Stimulated activated CD4-positive, alpha-beta T cell treated with anti-CD3 and anti-CD28 coated beads, Interleukin-4, amount 100 ng/mL, for 1 hour (primary cell): ENCODE results near the gene FAM32A.
A peak's percentile ranks its signal among the peaks of the same experiment; 100 is the strongest.
"Not testable (repeated sequence)": the region's sequence is repeated elsewhere in the genome, so short reads cannot be mapped to it uniquely, and the experiment has no call there.

Experiments
- DNase-seq: peaks from one replicate; pipeline ENCODE4 v3.0.0-alpha.2; 2020

FAM32A gene

DNA sequence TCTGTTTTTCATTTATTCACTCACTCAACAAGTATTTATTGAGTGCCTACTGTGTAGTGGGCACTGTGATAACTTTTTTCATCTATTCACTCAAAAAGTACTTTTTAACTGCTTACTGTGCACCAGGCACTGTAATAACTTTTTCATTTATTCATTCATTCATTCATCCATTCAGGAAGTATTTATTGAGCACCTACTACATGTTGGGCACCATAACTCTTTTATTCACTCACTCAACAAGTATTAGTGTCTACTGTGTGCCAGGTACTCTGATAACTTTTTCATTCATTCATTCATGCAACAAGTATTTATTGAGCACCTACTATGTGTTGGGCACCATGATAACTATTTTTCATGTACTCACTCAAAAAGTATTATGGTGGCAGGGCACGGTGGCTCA, 18.8 kb upstream of the FAM32A start:
- DNase-seq = no peak

DNA sequence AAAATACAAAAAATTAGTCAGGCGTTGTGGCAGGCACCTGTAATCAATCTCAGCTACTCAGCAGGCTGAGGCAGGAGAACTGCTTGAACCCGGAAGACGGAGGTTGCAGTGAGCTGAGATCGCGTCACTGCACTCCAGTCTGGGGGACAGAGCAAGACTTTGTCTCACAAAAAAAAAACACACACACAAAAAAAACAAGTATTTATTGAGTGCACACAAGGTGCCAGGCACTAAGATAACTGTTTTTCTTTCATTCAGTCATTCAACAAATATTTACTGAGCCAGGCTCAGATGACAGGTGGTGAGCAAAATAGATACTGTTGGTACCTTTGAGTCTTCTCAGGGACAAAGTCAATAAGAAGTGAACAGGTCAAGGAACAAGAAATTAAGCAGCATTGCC, 18.2 kb upstream of the FAM32A start:
- DNase-seq = no peak

DNA sequence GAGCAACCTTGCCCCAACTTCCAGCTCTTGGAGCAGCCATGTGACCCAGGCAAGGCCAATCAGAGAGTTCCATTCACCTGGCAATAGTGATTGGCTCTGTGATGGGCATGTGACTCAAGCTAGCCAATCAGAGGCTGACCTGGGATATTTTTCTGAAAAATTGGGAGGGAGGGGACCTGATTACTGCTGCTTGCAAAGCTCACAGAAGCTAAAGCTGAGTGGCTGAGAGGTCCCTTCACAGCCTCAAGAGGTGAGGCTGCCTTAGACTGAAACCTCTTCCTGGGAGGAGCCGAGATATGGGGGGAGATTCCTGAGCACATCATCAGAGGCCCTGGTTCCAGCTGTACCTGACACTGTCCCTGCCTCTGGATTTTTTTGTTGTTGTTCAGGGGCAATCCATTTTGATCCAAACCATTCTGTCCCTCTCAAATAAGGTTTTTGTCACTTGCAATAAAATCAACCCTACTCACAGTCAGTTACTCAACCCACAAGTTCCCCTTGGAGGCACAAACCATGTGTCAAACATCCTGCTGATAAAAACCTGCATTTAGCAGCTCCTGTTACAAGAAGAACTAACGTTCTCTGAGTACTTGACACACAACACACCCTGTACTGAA, 16.6 kb upstream of the FAM32A start:
- DNase-seq = no peak

DNA sequence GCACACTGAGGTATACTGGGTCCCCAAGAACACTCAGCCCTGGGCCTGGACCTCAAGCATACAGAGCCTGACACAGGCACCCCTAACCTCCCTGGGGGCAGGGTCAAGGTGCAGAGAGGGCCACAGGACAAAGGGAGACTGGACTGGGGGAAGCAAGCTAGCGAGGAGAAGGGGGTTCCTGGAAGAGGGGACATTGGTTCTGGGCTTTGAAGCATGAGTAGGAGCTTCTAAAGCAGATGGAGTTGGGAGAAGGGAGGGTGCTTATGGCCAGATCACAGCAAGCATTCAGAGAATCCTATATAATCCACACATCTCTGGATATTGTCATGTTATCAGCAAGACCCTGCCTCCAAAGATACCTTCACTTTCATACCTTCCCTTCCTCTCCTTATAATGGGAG, 15.1 kb upstream of the FAM32A start:
- DNase-seq = no peak

DNA sequence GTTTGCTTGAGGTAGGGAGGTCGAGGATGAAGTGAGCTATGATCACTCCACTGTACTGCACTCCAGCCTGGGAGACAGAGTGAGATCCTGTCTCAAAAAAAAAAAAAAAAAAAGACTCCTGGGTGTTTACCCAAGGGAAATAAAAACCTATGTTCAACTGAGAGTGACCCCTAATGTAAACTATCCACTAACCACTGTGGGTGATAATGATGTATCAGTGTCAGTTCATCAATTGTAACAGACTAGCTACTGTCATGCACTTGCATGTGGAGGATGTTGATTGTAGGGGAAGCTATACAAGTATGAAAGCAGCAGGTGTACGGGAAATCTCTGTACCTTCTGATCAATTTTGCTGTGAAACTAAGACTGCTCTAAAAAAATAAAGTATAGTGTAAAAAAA, 9.3 kb upstream of the FAM32A start:
- no peak for DNase-seq

DNA sequence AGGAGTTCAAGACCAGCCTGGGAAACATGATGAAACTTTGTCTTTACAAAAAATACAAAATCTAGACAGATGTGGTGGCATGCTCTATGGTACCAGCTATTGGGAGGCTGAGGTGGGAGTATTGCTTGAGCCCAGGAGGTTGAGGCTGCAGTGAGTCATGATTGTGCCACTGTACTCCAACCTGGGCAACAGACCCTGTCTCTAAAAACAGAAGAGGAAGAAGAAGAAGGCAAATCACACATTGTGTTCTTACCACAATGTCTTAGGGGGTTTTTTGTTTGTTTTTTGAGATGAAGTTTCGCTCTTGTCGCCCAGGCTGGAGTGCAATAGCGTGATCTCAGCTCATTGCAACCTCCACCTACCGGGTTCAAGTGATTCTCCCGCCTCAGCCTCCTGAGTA, 6.3 kb upstream of the FAM32A start:
- not testable (repeated sequence) for DNase-seq

DNA sequence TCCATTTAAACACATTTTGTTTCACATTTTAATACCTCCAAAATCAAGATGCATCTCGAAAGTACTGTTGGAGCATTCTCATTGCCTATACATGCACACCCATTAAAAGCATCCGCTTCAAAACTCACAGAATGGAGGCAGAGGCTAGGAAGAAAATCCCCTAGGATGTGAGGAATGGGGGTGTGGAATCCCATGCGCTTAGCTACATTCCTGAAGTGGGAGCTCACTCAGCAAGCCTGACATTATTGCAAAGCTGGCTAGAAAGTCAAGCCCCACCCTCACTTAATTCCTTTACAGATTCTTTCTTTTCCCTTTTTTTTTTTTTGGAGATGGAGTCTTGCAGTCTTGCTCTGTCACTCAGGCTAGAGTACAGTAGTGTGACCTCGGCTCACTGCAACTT, 4.6 kb upstream of the FAM32A start:
- no peak for DNase-seq

DNA sequence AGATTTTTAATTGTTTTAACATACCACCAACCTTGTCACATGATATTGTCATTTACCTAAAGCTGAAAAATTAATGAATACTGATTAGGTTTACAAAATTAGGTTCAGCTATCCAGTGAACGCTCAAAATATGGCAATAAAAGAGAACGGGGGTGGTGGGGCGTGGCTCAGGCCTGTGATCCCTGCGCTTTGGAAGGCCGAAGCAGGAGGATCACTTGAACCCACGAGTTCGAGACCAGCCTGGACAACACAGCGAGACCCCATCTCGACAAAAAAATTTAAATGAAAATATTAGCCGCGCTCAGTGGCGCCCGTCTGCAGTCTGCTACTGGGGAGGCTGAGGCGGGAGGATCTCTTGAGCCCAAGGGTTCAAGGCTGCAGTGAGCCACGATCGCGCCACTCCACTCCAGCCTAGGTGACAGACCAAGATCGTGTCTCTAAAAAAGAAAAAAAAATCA, 516 bp upstream of the FAM32A start:
- no peak for DNase-seq

DNA sequence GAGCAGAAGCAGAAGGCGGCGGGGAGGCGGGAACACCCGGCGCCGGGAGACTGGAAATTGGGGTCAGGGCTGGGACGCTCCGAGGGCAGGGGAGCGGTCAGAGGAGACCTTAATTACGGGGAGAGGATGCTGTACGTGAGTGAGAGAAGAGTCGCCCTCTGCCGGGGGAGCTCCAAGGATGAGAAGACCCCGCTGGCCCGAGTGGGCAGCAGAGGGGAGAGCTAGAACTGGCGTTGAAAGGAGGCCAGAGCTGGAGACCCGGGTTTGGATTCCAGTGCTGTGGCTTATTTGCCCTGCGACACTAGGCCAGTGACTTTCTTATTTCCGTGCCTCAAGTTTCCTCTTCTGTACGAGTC, 536 bp downstream of the FAM32A start:
- DNase-seq = peak; percentile 51

DNA sequence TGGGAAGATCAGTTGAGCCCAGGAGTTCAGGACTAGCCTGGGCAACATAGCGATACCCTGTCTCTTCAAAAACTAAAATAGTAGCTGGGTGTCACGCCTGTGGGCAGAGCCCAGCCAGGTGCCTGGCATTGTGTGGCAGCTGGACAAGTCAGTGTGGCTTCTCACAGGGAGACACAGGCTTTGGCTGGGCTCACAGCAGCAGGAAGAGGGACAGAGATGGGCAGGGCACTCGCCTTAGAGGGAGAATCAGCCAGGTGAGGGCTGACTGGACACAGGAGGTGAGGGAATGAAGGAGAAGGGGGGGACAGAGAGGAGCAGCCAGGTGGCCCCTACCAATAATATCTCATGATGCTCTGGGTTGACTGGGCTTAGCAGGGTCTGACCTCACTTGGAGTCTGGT, 3.3 kb downstream of the FAM32A start:
- DNase-seq = no peak

DNA sequence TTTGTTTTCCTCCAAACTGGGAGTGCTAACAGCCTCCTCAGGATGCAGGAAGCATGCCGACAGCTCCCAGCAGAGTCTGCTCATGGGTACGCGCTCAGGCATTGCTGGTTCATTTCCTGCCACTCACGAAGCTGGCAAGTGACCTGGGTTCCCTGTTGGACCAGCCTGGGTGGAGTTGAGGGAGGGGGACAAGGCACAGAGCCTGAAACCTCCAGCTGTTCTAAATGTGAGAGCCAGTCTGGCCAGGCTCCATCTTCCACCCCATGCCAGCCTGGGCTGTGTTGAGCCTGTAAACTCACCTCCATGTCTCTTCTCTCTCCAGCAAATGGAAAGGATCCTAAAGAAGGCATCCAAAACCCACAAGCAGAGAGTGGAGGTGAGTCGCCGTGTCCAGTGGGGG, 5.0 kb downstream of the FAM32A start:
- DNase-seq = no peak

DNA sequence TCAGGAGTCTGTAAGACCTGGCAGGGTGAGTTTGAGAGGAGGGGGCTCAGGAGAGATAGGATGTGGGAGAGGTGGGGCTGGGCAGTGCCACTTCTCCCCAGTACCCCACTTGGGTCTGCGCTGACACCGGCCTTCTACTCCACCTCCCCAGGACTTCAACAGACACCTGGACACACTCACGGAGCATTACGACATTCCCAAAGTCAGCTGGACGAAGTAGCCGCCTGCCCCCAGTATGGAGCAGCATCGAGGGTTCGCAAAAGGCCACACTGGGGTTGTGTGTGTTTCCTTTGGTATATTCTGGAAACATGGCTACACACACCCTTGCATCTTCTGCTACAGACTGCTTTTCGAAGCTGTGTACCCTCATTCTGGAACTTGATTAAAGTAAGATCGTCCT, 5.5 kb downstream of the FAM32A start:
- DNase-seq = no peak

DNA sequence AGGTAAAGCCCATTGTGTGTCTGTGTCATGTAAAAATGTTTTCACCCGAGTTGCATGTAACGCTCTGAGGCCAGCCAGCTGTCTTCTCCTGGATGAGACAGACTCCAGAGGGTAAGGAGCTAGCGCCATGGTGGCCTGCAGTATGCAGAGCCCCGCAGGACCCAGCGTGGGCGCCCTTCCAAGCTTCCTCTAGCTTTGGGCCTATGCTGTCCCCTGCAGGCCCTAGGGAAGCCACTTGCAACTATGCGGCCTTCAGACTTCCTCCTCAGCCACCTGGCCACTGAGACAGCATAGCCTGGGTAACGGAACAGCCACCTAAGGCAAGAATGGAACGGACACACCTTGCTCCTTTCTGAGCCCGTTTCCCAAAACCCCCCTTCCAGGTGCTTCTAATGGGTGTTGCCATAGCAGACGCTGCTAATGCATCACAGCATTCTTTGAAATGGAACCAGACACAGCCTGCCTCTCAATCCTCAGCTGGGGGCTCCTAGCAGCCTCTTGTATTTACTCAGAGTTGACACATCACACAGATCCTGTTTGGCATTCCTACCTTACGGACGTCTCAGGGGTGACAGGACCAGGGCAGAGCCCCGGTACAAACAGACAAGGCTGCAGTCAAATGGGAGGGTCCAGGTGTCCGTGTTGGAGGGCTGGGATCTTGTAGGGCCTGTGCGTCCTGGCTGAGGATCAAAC, 6.2 kb downstream of the FAM32A start:
- no peak for DNase-seq

DNA sequence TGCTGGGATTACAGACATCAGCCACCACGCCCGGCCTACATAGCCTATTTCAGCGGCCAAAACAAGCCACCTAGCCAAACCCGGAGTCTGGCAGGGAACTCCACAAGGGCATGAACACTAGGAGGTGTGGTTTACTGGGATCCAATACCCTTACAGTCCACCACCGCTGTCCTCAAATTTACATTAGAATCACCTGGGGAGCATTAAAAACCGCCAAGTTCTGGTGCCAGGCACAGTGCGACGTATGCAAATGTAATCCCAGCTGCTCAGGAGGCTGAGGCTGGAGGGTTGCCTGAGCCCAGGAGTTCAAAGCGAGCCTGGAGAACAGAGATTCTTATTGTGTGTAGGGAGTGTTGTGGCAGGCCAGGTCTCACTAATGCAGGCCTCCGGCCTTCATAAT, 8.3 kb downstream of the FAM32A start:
- no peak for DNase-seq

DNA sequence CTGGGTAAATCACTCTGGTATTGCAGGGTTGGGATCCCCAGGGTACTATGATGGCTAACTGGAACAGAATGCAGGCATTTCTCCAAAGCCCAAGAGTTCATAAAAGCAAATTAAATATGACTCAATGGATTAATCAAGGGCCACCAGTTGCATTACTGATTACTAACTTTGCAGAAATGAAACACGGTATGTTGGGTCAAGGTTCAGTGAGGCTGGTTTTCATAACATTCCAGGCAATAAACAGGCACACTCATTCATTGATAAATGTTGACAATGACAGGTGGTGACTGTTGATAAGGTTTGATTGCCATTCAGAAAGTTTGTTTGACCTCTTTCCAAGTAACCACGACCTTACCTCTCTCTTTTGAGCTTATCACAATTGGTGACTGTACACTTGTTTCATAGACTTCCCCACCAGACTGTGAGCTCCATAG, 12.0 kb downstream of the FAM32A start:
- DNase-seq = no peak

DNA sequence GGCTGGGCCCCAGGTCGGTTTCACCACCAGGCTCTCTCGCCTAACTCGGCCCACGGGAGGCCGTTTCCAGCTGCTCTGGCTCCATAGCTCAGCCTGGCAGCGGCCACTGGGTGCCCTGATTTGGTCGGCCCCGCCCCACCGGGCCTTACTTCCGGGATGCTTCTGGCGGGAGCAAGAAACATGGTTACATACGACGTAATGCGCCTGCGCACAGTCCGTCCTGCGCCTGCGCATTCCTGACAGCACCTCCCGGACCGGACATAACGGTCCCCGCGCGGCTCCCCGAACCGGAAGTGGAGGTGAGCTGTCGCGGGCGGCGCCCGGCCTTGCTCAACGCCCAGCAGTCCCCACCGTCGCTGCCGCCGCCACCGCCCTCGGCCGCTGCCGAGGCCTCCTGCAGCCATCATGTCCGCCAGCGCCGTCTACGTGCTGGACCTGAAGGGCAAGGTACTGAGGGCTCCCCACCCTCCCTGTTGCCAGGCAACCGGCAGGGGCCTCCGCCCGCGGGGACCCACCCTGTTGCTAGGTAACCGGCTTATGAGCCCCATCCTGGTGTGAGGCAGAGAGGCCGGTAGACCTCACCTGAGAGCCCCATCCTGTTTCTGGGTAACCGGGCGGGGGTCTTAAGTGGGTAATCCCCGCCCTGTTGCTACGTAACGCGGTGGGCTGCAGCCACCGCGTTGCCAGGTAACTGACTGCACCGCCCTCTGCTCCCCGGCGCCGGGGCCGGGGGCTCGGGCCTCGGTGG, 12.6 kb downstream of the FAM32A start, which contains the start of gene AP1M1:
Gene AP1M1 (plus strand): TSS at position 290 of the 748 bp plus-strand sequence. CDS start 116 bp downstream, at position 406.
- peak; percentile 99 for DNase-seq

DNA sequence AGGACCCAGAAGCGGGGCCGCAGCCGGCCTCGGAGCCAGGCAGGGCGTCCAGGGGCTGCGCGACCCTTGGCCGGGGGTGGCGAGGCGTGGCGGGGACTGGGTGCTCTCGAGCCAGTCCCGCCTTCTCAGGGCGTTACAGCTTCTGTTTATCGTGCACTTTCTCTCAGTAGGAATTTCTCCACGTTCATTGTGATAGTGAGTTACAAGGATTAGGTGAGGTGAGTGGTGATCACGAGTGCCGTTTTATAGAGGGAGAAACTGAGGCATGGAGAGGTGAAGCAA, 13.1 kb downstream of the FAM32A start:
- DNase-seq = no peak

DNA sequence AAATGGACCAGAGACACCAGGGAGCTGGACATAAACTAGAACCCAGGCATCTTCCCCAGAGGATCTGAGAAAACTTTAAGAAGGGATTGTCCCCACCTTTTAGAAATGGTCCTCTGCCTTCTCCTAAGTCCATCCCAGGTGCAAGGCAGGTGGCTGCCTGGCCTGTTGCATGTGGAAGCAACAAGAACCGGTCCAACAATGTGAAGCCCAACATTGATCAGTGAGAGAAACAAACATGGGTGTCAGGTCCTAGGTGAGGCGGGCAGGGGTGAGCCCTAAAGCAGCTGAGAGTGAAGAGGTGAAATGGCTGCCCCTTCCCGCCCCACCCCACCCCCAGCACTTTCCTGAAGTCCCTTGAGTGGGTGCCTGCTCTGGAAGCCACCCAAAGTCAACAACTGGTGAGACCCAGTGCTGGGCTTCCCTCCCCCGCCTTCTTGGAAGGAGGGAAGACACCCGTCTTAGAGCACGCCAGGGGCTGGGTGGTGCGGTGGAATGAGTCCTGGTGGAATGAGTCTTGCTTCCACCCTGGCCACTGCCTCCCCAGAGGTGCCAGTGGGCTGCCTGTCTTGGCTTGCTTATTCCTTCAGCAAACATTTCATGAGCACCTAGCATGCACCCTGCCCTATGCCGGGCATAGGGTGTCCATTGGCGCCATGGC, 14.2 kb downstream of the FAM32A start:
- DNase-seq = no peak

DNA sequence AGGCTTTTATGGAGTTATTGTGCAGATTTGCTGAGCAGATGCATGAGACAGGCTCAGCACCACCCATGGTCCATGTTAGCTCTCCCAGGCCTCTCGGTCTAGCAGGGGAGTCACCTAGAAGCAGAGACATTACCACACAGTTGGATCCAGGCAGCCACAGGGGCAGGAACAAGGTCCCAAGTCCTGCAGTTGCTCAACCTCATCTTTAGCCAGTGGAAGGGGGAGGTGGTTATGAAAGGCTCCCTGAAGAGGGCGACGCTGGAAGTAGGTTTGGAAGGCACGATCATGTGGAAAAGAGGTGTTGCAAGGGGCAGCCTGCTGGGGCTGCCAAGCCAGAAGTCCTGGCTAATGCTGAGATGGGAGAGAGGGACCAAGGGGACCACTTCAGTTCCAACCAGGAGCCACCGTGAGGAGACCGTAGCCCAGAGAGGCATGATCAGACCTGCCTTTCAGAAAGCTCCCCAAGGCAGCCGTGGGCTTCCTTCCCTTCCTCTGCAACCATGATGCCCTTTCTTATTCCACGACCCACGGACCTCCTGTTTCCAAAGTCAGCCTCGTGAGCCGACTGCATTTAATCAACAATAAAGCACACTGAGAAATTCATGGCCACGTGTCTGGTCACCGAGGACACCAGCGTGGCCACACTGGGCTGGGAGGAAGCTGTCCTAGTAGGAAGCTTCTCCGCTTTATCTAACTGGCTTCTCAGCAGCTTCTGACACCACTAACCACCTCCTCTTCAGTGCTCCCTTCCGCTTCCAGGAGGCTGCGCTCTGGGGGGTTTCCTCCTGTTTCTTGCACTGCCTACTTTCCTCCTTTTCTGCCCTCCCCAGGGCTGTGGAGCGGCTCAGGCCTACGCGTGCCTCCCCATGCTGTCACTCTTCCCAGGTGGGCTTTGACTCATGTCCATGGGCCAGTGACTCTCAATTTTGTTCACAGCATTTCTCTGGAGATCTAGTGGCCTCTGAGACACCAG, 15.1 kb downstream of the FAM32A start:
- no peak for DNase-seq

DNA sequence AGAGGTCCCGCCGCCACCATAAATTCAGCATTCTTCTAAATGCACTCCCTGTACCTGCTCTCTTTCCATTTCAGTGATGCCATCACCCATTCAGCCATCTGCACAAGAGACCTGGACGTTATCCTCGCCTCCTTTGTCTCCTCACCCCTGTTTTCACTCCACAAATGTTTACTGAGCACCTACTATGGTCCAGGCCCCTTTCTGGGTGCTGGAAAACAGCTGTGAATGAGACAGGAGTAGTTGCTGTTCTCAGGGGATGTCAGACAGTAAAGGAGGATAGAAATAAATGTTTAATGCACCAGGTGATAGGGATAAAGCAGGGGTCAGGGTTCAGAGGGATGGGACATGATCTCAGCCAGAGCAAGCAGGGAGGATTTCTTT, 15.8 kb downstream of the FAM32A start:
- DNase-seq = no peak

DNA sequence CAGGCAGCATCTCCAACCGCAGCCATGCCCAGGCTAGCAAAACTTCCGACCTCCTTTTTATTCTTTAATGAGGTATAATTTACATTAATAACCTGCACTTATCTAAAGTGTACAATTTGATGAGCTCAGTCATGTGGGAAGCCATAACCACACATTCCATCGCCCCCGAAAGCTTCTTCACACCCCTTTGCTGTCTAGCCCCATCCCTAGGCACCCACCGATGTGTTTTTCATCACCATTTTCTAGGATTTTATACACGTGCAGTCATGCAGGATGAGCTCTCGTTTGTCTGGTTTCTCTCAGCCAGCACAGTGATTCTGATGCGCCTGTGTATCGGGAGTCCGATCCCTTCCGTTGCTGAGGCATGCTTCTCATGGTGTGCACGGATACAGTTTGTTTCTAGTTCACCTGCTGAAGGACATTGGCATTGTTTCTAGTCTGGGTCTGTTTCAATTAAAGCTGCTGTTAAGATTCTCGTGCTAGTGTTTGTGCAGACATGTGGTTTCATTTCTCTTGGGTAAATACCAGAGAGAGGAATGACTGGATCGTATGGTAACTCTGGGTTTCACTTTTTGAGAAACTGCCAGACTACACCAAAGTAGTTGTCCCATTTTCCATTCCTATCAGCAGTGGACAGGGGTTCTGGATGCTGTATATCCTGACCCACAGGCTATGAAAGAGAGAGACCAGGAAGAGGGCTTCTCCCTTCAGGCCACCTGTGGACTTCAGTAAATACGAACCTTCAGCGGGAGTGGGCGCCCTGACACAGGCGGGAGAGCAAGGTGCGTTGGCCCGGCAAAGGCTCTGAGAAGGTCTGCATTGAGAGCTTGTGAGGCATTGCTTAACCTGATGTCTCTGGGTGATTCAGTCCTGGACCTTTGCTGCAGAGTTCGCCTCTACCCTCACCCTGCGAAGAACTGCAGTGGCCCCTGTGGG, 17.4 kb downstream of the FAM32A start:
- no peak for DNase-seq
